K562 (cell line): Measurements from ENCODE around the gene CERS6. TPM values are rescaled to one million over a fixed set of nuclear protein-coding genes. Genes with fewer than 3 reads are reported as not detected.
A peak's percentile ranks its signal among the peaks of the same experiment; 100 is the strongest.
"Not testable (repeated sequence)": the region's sequence is repeated elsewhere in the genome, so short reads cannot be mapped to it uniquely, and the experiment has no call there.

Experiments used
- ATAC-seq: fragments of 200-7000 bp; cut with Tn5 transposase; 3 replicates; pipeline ENCODE4 v1.9.1; 2020; ENCODE audit warnings: moderate library complexity
- BruUV-seq: library from RNA; stranded (reverse); fragments of 400-500 nt; replicated peaks from 2 replicates; lab custom pipeline; 2021; lab: Mats Ljungman, UMichigan
- CTCF ChIA-PET: fragments of 300-600 bp; formaldehyde crosslinking; extraction: SDS; loops from one replicate; lab custom pipeline; 2021; ENCODE audit warnings: low intra/inter-chr PET ratio; lab: Yijun Ruan, JAX
- POLR2A ChIA-PET: fragments of 300-600, 350-650 bp; sonication (Branson Sonifier 250); formaldehyde crosslinking; extraction: SDS; loops from one replicate; lab custom pipeline; 2021; ENCODE audit warnings: antibody characterized with exemption, inconsistent platforms; lab: Yijun Ruan, JAX
- DNase-seq, 4 experiments: peaks; one replicate each; pipeline versions ENCODE4 v3.0.0 to v3.0.0-alpha.2; 2011 to 2018; ENCODE audit warnings: low spot score in 3 of 4, mixed read lengths in 3 of 4; ENCODE audit errors: extremely low read depth in 1 of 4
- FAIRE-seq: peaks from 2 replicates; lab custom pipeline; 2011; peaks lifted over from hg19 to GRCh38; lab: Jason Lieb, UNC
- H2AFZ ChIP-seq: 2 replicates; pipeline ENCODE4 v1.6.0; 2011; ENCODE audit warnings: low read depth, low read length, control low read depth, inconsistent platforms
- H3K27ac ChIP-seq: fragments of 200-600 bp; 3 replicates; pipeline ENCODE4 v1.8.0; 2011; ENCODE audit warnings: low read depth, mild to moderate bottlenecking, control low read depth, inconsistent platforms, low read length, moderate library complexity, mixed read lengths; ENCODE audit errors: extremely low read depth
- H3K27me3 ChIP-seq, 2 experiments: fragments of 300-600 bp in 1 of 2; 2 replicates in 1 of 2; 3 replicates in 1 of 2; pipeline versions ENCODE4 v1.6.0 to v1.8.0; 2011; ENCODE audit warnings: inconsistent platforms in 2 of 2, low read length in 2 of 2, mild to moderate bottlenecking in 1 of 2, mixed read lengths in 1 of 2, moderate library complexity in 1 of 2; ENCODE audit not compliant: control insufficient read depth in 2 of 2, insufficient read depth in 2 of 2
- H3K36me3 ChIP-seq: fragments of 300-600 bp; 3 replicates; pipeline ENCODE4 v1.8.0; 2011; ENCODE audit warnings: mild to moderate bottlenecking, low read length, inconsistent platforms; ENCODE audit not compliant: control insufficient read depth, insufficient read depth
- H3K4me1 ChIP-seq, 2 experiments: fragments of 200-600 bp in 1 of 2; replicated peaks in 1 of 2; 2 replicates in 1 of 2; 3 replicates in 1 of 2; pipeline versions ENCODE4 v1.5.1 to v1.8.0; 2011; ENCODE audit warnings: inconsistent platforms in 2 of 2, low read length in 2 of 2, mild to moderate bottlenecking in 1 of 2, mixed read lengths in 1 of 2, moderate library complexity in 1 of 2; ENCODE audit not compliant: control insufficient read depth in 2 of 2, insufficient read depth in 2 of 2
- H3K4me2 ChIP-seq: 2 replicates; pipeline ENCODE4 v1.6.1; 2011; ENCODE audit warnings: low read length, control low read depth, inconsistent platforms, mixed read lengths; ENCODE audit not compliant: insufficient read depth
- H3K4me3 ChIP-seq: fragments of 200-600 bp; sonication (generic), shearing (Covaris generic); 2 replicates; pipeline ENCODE4 v1.5.1; 2016; ENCODE audit warnings: control low read depth, inconsistent platforms
- H3K79me2 ChIP-seq: fragments of 200-600 bp; 3 replicates; pipeline ENCODE4 v1.8.0; 2011; ENCODE audit warnings: low read length, inconsistent platforms; ENCODE audit not compliant: control insufficient read depth, insufficient read depth
- H3K9ac ChIP-seq, 2 experiments: 2 replicates each; pipeline versions ENCODE4 v1.6.0 to v1.6.1; 2011; ENCODE audit warnings: low read depth in 2 of 2, low read length in 2 of 2, control low read depth in 1 of 2, inconsistent platforms in 1 of 2, mild to moderate bottlenecking in 1 of 2, mixed read lengths in 1 of 2; ENCODE audit not compliant: insufficient read depth in 1 of 2
- H3K9me1 ChIP-seq: one replicate; pipeline ENCODE4 v1.6.0; 2011; ENCODE audit warnings: inconsistent platforms, mild to moderate bottlenecking, low read length, moderate library complexity; ENCODE audit not compliant: control insufficient read depth, insufficient read depth
- H3K9me3 ChIP-seq: replicated peaks from 2 replicates; pipeline ENCODE4 v1.5.1; 2011; ENCODE audit warnings: low read depth, low read length, inconsistent platforms; ENCODE audit not compliant: control insufficient read depth, insufficient read depth
- H4K20me1 ChIP-seq: replicated peaks from 2 replicates; pipeline ENCODE4 v1.6.1; 2011; ENCODE audit warnings: low read length, inconsistent platforms, mixed read lengths; ENCODE audit not compliant: control insufficient read depth, insufficient read depth
- FOXP1 ChIP-seq: sonication (generic); formaldehyde crosslinking; IDR thresholded peaks from 2 replicates; pipeline ENCODE4 v1.8.0; 2022; ENCODE audit warnings: mild to moderate bottlenecking, missing genetic modification reagents
- GTF2E2 ChIP-seq: fragments of 200-800 bp; sonication (Bioruptor generic); IDR thresholded peaks from 2 replicates; pipeline ENCODE4 v1.6.1; 2016; ENCODE audit warnings: missing genetic modification characterization, missing compliant biosample characterization
- MBD2 ChIP-seq: sonication (generic); IDR thresholded peaks from 2 replicates; pipeline ENCODE4 v1.6.1; 2016; ENCODE audit warnings: low read depth, borderline replicate concordance
- RAD51 ChIP-seq: fragments of 450-650 bp; IDR thresholded peaks from 2 replicates; pipeline ENCODE4 v1.7.1; 2016; ENCODE audit warnings: low read depth, mild to moderate bottlenecking, borderline replicate concordance
- YY1 ChIP-seq, 3 experiments: IDR thresholded peaks; 2 replicates each; pipeline ENCODE4 v1.6.1; 2011; ENCODE audit warnings: low read length in 2 of 3, mild to moderate bottlenecking in 2 of 3, moderate library complexity in 2 of 3, borderline replicate concordance in 1 of 3, control low read depth in 1 of 3, low read depth in 1 of 3; ENCODE audit not compliant: insufficient read depth in 3 of 3, insufficient replicate concordance in 2 of 3, control insufficient read depth in 1 of 3, insufficient read length in 1 of 3; ENCODE audit errors: extremely low read depth in 1 of 3
- WGBS: fragments of 100-300 bp; shearing (Covaris generic); methylation state at CpG from one replicate; pipeline ENCODE4 v1.1.6; 2016; ENCODE audit warnings: low coverage, mixed read lengths; ENCODE audit not compliant: insufficient coverage; ENCODE audit errors: missing lambda C conversion rate; 5-methylcytosine and 5-hydroxymethylcytosine counted together
- in situ Hi-C: fragments of 300-500 bp; cut with MboI; formaldehyde crosslinking; loops from 4 replicates; pipeline ENCODE4 v1.15.0; 2018; ENCODE audit warnings: inconsistent platforms, mixed read lengths
- intact Hi-C: fragments of 100-400 bp; cut with micrococcal nuclease; formaldehyde crosslinking; loops from 2 replicates; pipeline ENCODE4 v1.14.2; 2022
- polyA plus RNA-seq, 8 experiments: library from polyadenylated mRNA; depleted of rRNA in 4 of 8; stranded (reverse) in 5 of 8; unstranded in 3 of 8; fragments of >200 nt; fragmentation: Nextera tagmentation in 2 of 8; fragmentation: Illumina TruSeq in 1 of 8; extraction: Ambion mirVana in 2 of 8; extraction: Trizol in 1 of 8; gene quantifications; 2 replicates each; pipeline versions ENCODE4 v1.2.1 to v1.2.3, GENCODE V29; 2011 to 2014; ENCODE audit warnings: inconsistent platforms in 1 of 8, missing spikeins in 1 of 8
- total RNA-seq, 7 experiments: library from RNA; depleted of rRNA in 6 of 7; stranded (reverse); fragments of >200 nt in 6 of 7; fragmentation: Illumina TruSeq in 2 of 7; extraction: Trizol in 2 of 7; gene quantifications; 2 replicates each; pipeline versions ENCODE4 v1.2.1 to v1.2.3, GENCODE V29; 2011 to 2021; ENCODE audit warnings: low replicate concordance in 1 of 7
- TF ChIP-seq, protein P1 (sequence below): sonication (generic); formaldehyde crosslinking; IDR thresholded peaks from 2 replicates; pipeline ENCODE4 v1.8.1; 2023; ENCODE audit warnings: mild to moderate bottlenecking, missing genetic modification reagents
- TF ChIP-seq, protein P2 (sequence below): fragments of 450-650 bp; formaldehyde crosslinking; IDR thresholded peaks from 2 replicates; pipeline ENCODE4 v1.4.0; 2020; ENCODE audit warnings: mild to moderate bottlenecking
- TF ChIP-seq, protein P3 (sequence below): fragments of 450-650 bp; formaldehyde crosslinking; IDR thresholded peaks from 2 replicates; pipeline ENCODE4 v1.4.0; 2020; ENCODE audit warnings: mild to moderate bottlenecking, moderate library complexity
- TF ChIP-seq, protein P4 (sequence below): fragments of 250-450 bp; sonication (Bioruptor Pico); IDR thresholded peaks from 2 replicates; pipeline ENCODE4 v1.9.0; 2021; ENCODE audit warnings: mild to moderate bottlenecking

CERS6 gene
- total and polyA plus RNA-seq, 9 of the 15 experiments (the other 6 are each of a cell fraction or from before 2014, with no cell fraction given): 1.6 to 13.6 (median 11.4) TPM

DNA sequence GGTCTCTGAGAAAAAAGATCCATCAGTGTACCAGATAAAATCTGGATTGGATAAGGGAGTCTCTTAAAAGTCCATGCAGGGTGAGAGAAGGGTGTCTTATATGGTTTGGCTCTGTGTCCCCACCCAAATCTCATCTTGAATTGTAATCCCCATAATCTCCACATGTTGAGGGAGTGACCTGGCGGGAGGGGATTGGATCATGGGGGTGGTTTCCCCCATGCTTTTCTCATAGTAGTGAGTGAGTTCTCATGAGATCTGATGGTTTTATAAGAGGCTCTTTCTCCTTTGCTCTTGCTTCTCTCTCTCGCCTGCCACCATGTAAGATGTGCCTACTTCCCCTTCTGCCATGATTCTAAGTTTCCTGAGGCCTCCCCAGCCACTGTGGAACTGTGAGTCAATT lies 46.8 kb downstream of the CERS6 start:
- H3K27me3 ChIP-seq, H3K9ac ChIP-seq, H3K36me3 ChIP-seq, H4K20me1 ChIP-seq, CTCF ChIA-PET, ATAC-seq, H2AFZ ChIP-seq, DNase-seq, H3K4me3 ChIP-seq, H3K27ac ChIP-seq, BruUV-seq, in situ Hi-C loops, H3K9me3 ChIP-seq, FAIRE-seq, H3K79me2 ChIP-seq, H3K4me1 ChIP-seq, intact Hi-C loops: not testable (repeated sequence)
- TF ChIP-seq, protein P1, sequence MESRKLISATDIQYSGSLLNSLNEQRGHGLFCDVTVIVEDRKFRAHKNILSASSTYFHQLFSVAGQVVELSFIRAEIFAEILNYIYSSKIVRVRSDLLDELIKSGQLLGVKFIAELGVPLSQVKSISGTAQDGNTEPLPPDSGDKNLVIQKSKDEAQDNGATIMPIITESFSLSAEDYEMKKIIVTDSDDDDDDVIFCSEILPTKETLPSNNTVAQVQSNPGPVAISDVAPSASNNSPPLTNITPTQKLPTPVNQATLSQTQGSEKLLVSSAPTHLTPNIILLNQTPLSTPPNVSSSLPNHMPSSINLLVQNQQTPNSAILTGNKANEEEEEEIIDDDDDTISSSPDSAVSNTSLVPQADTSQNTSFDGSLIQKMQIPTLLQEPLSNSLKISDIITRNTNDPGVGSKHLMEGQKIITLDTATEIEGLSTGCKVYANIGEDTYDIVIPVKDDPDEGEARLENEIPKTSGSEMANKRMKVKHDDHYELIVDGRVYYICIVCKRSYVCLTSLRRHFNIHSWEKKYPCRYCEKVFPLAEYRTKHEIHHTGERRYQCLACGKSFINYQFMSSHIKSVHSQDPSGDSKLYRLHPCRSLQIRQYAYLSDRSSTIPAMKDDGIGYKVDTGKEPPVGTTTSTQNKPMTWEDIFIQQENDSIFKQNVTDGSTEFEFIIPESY (CRISPR knock-in tag): peak; percentile 98
- TF ChIP-seq, all 486 proteins: peak for 1; not testable (repeated sequence) for 485
- POLR2A ChIA-PET: interaction anchor here (1.3 kb wide), 1 partner anchor 17 kb away, joined by 4 read pairs; no protein-coding TSS in a partner anchor
- H3K9me1 ChIP-seq, H3K4me2 ChIP-seq: not testable (repeated sequence)
- 58% methylated on average over 2 of the region's 2 CpGs for WGBS

DNA sequence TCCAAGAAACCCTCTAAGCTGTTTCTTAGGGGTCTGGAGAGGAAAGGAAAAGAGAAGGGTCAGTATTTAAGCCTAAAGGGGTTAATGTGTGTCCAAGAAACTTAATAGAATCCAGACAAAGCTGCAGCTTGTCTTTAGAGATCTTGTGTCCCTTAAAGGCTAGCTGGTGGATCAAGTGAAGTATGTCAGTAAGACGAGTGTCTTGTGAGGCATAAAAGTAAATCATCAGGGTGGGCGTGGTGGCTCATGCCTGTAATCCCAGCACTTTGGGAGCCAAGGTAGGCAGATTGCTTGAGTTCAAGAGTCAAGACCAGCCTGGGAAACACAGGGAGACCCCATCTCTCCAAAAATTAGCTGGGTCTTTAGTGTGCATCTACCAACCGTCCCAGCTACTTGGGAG lies 47.8 kb downstream of the CERS6 start:
- Histone ChIP-seq H3K4me3 (no peak overlapping the region), H2AFZ (no peak overlapping the region), H3K4me1 (no peaks in the 10 kb centered on the region), H3K9ac (no peak overlapping the region), H3K4me2 (no peak overlapping the region), H3K36me3 (no peaks in the 10 kb centered on the region), H4K20me1 (no peaks in the 10 kb centered on the region), H3K9me3 (no peaks in the 10 kb centered on the region), H3K27me3 (no peaks in the 10 kb centered on the region), H3K9me1 (no peaks in the 10 kb centered on the region), H3K27ac (no peak overlapping the region), H3K79me2 (0 out of 3 replicates have a peak, but pooled peaks cover 2% of the 10 kb centered on the region)
- WGBS: 26% methylated on average over 3 of the region's 3 CpGs
- ChIA-PET POLR2A (interaction anchor here (0.9 to 1.4 kb wide), 3 partner anchors 11 to 18 kb away, joined by 3 to 4 read pairs (median 4); no protein-coding TSS in a partner anchor), CTCF (no interaction called here)
- in situ Hi-C loops (no loop called here), intact Hi-C loops (no loop called here)
- FAIRE-seq (no peak), ATAC-seq (no peak), DNase-seq (no peak)
- no TSS peak for BruUV-seq
- TF ChIP-seq FOXP1 (CRISPR knock-in tag) (no peak), YY1 (IDR thresholded peaks at IDR 0.05; ENCODE audit: borderline replicate concordance in 1 of 3, control insufficient read depth in 1 of 3, extremely low read depth in 1 of 3, insufficient read depth in 3 of 3, insufficient read length in 1 of 3, insufficient replicate concordance in 2 of 3, low read depth in 1 of 3, low read length in 2 of 3) (no peak), RAD51 (no peak), GTF2E2 (tag) (no peak), MBD2 (no peak)
- TF ChIP-seq, protein P2, sequence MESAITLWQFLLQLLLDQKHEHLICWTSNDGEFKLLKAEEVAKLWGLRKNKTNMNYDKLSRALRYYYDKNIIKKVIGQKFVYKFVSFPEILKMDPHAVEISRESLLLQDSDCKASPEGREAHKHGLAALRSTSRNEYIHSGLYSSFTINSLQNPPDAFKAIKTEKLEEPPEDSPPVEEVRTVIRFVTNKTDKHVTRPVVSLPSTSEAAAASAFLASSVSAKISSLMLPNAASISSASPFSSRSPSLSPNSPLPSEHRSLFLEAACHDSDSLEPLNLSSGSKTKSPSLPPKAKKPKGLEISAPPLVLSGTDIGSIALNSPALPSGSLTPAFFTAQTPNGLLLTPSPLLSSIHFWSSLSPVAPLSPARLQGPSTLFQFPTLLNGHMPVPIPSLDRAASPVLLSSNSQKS (CRISPR knock-in tag): no peak
- TF ChIP-seq, protein P3, sequence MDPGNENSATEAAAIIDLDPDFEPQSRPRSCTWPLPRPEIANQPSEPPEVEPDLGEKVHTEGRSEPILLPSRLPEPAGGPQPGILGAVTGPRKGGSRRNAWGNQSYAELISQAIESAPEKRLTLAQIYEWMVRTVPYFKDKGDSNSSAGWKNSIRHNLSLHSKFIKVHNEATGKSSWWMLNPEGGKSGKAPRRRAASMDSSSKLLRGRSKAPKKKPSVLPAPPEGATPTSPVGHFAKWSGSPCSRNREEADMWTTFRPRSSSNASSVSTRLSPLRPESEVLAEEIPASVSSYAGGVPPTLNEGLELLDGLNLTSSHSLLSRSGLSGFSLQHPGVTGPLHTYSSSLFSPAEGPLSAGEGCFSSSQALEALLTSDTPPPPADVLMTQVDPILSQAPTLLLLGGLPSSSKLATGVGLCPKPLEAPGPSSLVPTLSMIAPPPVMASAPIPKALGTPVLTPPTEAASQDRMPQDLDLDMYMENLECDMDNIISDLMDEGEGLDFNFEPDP (CRISPR knock-in tag): no peak
- TF ChIP-seq, protein P4, sequence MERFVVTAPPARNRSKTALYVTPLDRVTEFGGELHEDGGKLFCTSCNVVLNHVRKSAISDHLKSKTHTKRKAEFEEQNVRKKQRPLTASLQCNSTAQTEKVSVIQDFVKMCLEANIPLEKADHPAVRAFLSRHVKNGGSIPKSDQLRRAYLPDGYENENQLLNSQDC (CRISPR knock-in tag): no peak
